NCI-H1694 (cell line): ENCODE data around the gene FRS2.
"Not testable (repeated sequence)": the region's sequence is repeated elsewhere in the genome, so short reads cannot be mapped to it uniquely, and the experiment has no call there.

ENCODE experiments used
- DNase-seq: peaks from one replicate; lab custom pipeline; 2025; lab: John Stamatoyannopoulos, UW

FRS2 gene

DNA sequence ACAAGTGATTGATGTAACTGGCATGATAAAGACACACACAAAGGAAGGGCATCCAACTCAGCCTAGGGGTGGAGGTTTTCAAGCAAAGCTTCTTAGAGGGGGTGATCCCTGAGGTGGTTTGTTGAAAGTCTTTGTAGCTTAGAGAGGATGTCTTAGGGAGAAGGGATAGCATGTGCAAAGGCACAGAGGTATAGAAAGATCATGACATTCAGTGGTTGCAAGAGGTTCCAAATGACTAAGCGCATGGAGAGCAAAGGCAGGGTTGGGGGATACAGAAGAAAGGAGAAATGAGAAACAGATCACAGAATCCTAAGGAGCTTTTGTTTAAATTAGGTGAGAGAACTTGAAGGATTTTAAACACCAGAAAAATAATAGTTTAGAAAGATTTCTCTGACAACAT is 109.9 kb downstream of the FRS2 start:
- DNase-seq = no peak

DNA sequence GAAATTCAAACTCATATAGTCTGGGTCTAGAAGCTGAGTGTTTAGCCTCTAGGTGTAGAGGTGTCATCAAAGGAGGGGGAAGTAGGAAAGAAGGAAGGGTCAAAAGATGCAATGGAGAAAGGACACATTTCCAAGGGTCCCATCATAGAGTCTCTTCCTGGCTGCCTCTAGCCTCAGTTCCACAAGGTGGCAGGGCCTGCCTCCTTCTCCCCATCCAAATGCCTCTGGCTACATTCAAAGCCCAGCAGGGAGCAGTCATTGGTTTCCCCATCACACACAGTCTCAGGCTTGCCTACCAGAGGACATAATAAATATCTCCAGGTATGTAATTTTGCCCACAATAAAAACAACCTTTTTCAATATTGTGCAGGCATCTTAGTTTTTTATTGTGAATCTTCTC is 113.0 kb downstream of the FRS2 start:
- no peak for DNase-seq

- DNase-seq = peak; percentile 78
These were observed 115.2 kb downstream of the FRS2 start, which contains the start of gene CCT2 for GRCh38 chr12:69585189-69586062. TSS of gene CCT2 (plus strand) at chr12:69585459. CDS start at chr12:69585522, 63 bp downstream.

DNA sequence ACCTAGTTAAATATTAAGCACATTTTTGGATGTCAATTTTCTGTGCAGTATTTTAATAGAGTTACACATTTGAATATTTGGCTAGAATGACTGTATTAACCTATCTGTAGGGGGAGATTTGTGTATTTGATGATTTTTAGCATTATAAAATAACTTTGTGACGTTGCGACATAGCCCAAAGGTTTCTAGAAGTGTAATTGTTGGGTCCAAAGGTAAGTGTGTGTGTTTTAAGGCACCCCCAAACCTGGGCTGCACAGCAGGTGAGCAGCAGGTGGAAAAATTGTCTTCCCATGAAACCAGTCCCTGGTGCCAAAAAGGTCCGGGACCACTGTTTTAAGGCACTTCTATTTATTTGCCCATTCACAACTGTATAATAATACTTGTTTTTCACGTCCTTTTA is 118.3 kb downstream of the FRS2 start:
- no peak for DNase-seq

DNA sequence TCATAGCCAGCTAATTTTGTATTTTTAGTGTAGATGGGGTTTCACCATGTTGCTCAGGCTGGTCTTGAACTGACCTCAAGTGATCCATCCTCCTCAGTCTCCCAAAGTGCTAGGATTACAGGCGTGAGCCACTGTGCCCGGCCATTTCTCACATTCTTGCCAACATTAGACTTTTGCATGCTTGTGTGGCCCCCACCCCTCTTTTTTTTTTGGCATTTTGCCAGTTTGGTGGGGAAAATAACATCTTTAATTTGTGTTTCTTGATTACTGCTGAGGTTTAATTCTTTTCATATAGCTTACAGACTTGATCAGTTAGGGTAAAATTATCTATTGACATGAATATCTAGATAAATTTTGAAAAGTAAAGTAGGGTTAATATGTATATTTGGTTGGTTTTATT is 118.9 kb downstream of the FRS2 start:
- DNase-seq = no peak

DNA sequence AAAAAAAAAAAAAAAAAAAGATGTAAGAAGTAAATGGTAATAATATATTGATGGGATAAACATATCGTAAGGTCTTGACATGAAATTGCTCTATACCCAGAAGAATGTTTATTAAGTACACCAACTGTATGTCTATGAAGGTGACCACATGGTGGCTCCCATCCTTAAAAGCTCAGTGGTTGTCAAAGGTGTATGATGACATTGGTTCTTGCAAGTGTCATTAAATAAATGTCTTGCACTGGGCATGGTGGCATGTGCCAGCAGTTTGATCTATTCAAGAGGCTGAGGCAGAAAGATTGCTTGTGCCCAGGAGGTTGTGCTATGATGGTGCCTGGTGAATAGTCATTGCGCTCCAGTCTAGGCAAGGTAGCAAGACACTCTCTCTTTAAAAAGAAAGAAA is 125.5 kb downstream of the FRS2 start:
- DNase-seq = no peak

GRCh38 chr12:69598174-69598753 is 128.1 kb downstream of the FRS2 start:
- no peak for DNase-seq

DNA sequence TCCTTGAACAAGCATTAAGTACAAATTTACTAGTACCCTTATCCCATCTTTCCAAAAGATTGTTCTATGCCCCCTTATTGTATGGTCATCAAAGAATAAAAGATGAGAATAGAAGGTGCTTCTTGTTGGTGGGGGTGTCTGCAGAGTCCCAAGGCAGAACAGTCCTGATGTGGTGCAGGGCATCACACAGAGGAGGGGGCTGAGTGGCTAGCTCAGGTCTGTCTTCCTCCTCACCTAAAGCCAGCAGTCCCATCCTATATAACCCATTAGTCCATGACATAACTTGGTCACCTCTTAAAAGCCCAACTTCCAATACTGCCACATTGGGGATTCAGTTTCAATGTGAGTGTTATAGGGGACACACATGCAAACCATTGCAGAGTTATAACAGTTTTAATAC is 130.6 kb downstream of the FRS2 start:
- DNase-seq = no peak

GRCh38 chr12:69601962-69602685 is 131.9 kb downstream of the FRS2 start:
- DNase-seq = no peak

DNA sequence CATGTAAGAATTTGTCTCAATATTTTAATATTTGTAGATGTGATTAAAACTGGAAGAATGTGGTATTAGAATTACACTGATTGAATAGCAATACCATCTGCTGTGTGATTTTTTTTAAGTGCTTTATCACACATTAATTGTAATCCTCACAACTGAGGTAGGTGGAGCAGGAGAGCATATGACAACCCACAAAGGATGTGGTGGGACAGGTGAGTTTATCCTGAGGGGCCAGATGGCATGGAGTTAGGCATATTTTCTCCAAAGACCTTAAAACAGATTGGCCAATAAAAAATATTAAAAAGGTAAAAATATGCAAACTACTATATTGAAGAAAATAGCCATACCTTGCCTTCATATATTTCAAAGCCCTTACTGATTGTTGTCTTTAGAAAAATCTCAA is 132.8 kb downstream of the FRS2 start:
- no peak for DNase-seq

- DNase-seq = not testable (repeated sequence)
These were observed 133.4 kb downstream of the FRS2 start for GRCh38 chr12:69603556-69603955.

DNA sequence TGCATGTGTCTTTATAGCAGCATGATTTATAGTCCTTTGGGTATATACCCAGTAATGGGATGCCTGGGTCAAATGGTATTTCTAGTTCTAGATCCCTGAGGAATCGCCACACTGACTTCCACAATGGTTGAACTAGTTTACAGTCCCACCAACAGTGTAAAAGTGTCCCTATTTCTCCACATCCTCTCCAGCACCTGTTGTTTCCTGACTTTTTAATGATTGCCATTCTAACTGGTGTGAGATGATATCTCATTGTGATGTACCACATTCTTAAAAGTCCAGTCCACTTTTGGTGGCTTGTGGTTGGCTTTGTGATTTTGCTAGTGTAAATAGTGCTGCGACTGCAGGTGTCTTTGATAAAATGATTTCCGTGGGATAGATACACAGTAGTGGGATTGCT is 134.1 kb downstream of the FRS2 start:
- not testable (repeated sequence) for DNase-seq

- no peak for DNase-seq
These were observed 137.9 kb downstream of the FRS2 start for GRCh38 chr12:69608114-69608513.

- no peak for DNase-seq
These were observed 139.9 kb downstream of the FRS2 start for GRCh38 chr12:69610126-69610525.

GRCh38 chr12:69610729-69611128 is 140.5 kb downstream of the FRS2 start, which contains the start of gene LRRC10:
TSS of gene LRRC10 (minus strand) at chr12:69610907. CDS start at chr12:69610838, 69 bp downstream.
- no peak for DNase-seq

DNA sequence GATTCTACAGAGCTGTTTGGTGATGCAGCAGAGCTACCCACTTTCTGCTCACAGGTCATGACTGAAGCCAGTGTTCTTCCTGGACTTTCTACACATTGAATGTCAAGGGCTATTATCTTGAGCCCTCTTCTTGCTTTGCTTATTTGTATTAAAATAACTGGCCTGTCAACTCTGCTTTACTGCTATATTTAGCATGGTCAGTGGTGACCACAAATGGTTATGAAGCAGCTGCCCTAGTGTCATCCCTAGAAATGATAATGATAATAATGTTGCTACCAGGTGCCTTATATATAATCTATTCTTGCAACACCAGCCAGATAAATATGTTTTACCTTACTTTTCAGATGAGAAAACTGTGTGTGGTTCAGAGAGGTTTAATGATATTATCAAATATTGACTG is 143.2 kb downstream of the FRS2 start:
- no peak for DNase-seq

DNA sequence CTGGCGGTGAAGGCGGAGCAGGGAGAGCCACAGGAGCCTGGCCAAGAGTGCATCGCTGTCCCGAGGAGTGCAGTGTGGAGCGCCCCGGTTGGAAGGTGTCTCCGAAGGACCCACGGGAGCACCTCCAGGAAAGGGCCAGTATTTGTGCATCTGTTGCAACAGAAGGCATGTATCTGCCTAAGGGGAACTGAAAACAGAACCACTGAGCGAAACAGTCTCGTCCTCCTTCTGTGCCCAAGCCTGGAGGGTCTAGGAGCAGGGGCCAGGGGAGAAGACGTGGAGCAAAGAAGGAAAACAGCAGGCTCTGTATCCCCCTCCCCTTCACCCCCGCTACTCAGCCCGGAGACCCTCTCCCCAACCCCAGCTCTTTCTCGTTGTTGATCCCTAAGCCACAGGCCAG is 145.8 kb downstream of the FRS2 start:
- DNase-seq = no peak

DNA sequence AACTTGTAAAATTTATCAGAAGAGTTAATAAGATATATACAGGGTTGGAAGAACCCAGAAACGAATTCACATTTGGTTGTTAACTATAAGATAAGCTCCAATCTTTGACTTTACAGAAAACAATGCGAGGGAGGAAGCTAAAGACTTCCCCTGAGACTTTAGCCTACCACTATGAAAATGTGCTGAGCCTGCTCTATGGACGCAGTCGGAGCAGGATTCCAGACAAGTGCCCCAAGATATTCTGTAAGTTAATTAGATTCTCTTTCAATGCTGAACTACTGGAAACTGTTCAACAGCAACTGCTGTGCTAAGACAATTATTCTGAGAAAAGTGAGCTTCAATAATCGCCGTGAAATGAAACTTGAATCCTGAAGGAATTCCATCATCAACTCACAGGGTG is 148.9 kb downstream of the FRS2 start:
- DNase-seq = no peak

- DNase-seq = no peak
These were observed 149.9 kb downstream of the FRS2 start for GRCh38 chr12:69620077-69620476.

DNA sequence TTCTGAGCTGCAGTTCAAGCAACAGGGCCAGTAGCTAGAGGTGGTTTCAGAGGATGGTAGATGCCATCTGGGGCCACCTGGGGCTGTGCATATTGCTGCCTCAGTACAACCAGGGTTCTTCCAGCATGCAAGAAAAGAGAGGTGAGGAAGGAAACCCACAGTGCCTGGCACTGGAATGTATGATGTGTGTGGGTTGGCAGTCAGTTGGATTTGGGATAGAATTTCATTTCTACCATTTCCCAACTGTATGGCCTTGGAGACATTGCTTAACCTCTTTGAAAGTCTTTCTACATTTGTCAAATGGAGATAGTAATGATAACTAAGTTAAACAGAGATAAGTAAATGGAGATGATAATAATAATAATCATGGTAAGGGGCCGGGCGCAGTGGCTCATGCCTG is 150.7 kb downstream of the FRS2 start:
- no peak for DNase-seq

DNA sequence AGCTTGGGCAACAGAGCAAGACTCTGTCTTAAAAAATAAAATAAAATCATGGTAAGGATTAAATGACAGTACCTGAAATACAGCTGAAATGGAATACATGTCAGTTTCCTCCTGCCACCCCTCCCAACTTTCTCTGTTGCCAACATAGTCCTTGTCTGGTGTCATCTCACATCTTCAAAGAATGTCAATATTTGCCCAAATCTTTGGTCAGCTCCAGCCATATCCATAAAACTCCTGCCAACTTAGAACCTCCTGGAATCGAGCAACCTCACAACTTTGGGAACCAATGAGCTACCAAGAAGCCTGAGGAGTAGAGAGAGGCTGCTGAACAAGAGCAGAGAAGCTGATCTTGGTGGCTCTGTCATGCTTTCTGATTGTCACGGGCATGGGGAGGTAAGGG is 151.4 kb downstream of the FRS2 start:
- DNase-seq = no peak

DNA sequence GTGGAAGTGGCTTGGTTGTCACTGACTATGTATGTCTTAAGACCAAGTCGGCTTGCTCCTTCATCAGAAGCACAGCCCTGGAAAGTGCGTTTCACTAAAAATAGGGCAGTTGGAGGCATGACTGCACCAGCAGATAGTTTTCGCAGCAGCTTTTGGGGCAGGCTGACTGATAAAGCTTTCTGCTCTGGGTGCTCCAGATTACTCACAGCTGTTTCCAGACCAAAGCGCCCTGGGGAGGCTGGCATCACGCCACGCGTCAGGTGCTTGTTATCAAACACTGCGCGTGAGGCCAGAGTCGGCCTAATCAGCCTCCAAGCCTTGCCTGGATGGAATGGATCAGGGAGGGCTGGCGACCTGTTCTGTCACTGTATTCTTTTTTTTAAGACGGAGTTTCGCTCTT is 153.8 kb downstream of the FRS2 start:
- no peak for DNase-seq

GRCh38 chr12:69627501-69627900 is 157.3 kb downstream of the FRS2 start:
- DNase-seq = no peak
